Stomach (tissue), 4 donors: ENCODE results near the gene TMTC1.

Experiments
- POLR2A ChIP-seq, 4 donors: fragments of 450-650 bp; IDR thresholded peaks; one replicate each; pipeline ENCODE4 v1.6.1; 2016; ENCODE audit warnings: antibody characterized with exemption in 4 of 4, control low read depth in 2 of 4, mild to moderate bottlenecking in 1 of 4, moderate library complexity in 1 of 4
- POLR2AphosphoS5 ChIP-seq, 3 donors: sonication (generic); formaldehyde crosslinking; IDR thresholded peaks; one replicate each; pipeline ENCODE4 v1.6.1; 2016; ENCODE audit warnings: antibody characterized with exemption in 3 of 3

- no peak for TF ChIP-seq POLR2AphosphoS5 (IDR thresholded peaks at IDR 0.05)
- TF ChIP-seq POLR2A (IDR thresholded peaks at IDR 0.05), result no peak
Observed at GRCh38 chr12:29771786-29772185, 12.0 kb downstream of the TMTC1 start.
